Forelimb muscle (tissue), 1 donor: ENCODE data around the gene CABP1. TPM values are rescaled to one million over a fixed set of nuclear protein-coding genes. Genes with fewer than 3 reads are reported as not detected.

Source experiments
- polyA plus RNA-seq: library from polyadenylated mRNA; unstranded; fragments of 120-200 nt; gene quantifications from one replicate; pipeline ENCODE4 v1.2.1, GENCODE V29; 2013; ENCODE audit not compliant: insufficient read length

The CABP1 gene
- polyA plus RNA-seq, 1 donor, result 2.5 TPM

Other genes starting within 250 kb of the CABP1 start
- 96.9 TPM for gene COX6A1, start 202.5 kb upstream of the CABP1 start, polyA plus RNA-seq
- 35.0 TPM for gene TRIAP1, start 194.2 kb upstream of the CABP1 start, polyA plus RNA-seq
- gene GATC, start 194.2 kb upstream of the CABP1 start, polyA plus RNA-seq, result 15.0 TPM
- 84.8 TPM for gene SRSF9, start 170.9 kb upstream of the CABP1 start, polyA plus RNA-seq
- 284 TPM for gene DYNLL1, start 144.5 kb upstream of the CABP1 start, polyA plus RNA-seq
- 44.8 TPM for gene COQ5, start 111.5 kb upstream of the CABP1 start, polyA plus RNA-seq
- gene RNF10, start 106.3 kb upstream of the CABP1 start, polyA plus RNA-seq, result 146 TPM
- gene POP5, start 59.2 kb upstream of the CABP1 start, polyA plus RNA-seq, result 24.5 TPM
- 59.2 TPM for gene MLEC, start 46.5 kb downstream of the CABP1 start, polyA plus RNA-seq
- 11.8 TPM for gene UNC119B, start 69.8 kb downstream of the CABP1 start, polyA plus RNA-seq
- gene ACADS, start 85.2 kb downstream of the CABP1 start, polyA plus RNA-seq, result 19.8 TPM